ENCODE data around the gene CDH19.

CDH19 gene, protein sequence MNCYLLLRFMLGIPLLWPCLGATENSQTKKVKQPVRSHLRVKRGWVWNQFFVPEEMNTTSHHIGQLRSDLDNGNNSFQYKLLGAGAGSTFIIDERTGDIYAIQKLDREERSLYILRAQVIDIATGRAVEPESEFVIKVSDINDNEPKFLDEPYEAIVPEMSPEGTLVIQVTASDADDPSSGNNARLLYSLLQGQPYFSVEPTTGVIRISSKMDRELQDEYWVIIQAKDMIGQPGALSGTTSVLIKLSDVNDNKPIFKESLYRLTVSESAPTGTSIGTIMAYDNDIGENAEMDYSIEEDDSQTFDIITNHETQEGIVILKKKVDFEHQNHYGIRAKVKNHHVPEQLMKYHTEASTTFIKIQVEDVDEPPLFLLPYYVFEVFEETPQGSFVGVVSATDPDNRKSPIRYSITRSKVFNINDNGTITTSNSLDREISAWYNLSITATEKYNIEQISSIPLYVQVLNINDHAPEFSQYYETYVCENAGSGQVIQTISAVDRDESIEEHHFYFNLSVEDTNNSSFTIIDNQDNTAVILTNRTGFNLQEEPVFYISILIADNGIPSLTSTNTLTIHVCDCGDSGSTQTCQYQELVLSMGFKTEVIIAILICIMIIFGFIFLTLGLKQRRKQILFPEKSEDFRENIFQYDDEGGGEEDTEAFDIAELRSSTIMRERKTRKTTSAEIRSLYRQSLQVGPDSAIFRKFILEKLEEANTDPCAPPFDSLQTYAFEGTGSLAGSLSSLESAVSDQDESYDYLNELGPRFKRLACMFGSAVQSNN

DNA sequence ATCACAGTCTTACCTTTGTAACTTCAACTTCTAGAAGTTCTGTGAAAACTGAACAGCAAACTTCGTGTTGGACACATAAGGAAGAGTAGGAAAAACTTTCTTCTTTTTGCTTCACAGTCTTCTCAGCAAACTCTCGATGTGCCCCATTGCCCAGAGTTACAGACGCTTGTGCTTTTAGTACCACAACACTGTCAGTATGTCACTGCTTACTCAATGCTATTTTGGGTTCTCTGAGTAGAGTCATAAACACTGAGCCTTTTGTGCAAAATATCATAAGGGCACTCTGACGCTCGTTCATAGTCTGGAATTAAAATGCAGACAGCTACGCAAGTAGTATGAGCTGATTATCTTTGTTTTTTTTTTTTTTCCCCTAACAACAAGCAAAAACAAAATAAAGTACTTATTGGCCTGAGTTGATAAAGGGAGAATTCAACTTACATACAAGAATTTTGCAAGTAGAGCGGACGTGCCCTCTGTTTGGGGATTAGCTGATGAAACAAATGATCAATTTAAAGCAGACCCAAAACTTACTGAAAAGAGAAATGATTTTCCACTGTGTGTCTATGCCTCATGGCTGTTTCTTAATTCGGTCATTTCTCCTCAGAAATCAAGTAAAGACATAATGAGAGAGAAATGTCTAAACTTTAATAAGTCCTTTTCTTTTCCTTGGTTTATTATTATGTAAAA, at the start of gene CDH19:
Gene CDH19, minus strand, starts transcription at position 150 of the 687 bp plus-strand sequence. CDS start 31,886 bp downstream, outside the sequence.
- H3K9me3 ChIP-seq (ENCODE audit: control insufficient read depth, insufficient read depth, low read length) = no peaks in the 10 kb centered on the region
- no peak within 1 kb of the TSS for H3K4me3 ChIP-seq (ENCODE audit: low read length)
- WGBS (ENCODE audit: insufficient coverage, insufficient read length) = no CpG with 5 or more reads among the region's 9 CpGs
- no peak within 1 kb of the TSS for H3K27ac ChIP-seq (ENCODE audit: low read length)
- H3K36me3 ChIP-seq (ENCODE audit: control insufficient read depth, insufficient read depth, low read length) = no peaks in the 10 kb centered on the region
- no peaks in the 10 kb centered on the region for H3K27me3 ChIP-seq (ENCODE audit: control insufficient read depth, insufficient read depth, low read length)
- H3K4me1 ChIP-seq (ENCODE audit: control insufficient read depth, insufficient read depth, low read length) = no peaks in the 10 kb centered on the region
- DNase-seq (ENCODE audit: low read depth, low spot score) = no peak

DNA sequence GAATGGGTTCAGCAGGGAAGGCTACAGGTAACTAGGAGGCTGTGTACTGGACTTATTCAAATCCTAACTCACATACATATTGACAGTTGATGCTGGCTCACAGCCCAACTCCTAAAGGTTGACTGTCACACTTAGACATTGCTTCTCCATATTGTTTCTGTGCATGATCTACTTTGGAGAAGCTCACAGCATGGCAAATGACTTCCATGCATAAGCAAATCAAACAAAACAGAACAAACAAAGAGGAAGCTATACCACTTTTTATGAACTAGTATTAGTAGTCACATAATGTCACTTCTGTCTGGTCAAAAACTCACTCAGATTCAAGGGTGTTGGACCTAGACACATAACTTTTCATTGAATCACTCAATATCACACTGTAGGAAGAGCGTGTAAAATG, 43.8 kb upstream of the CDH19 start:
- Histone ChIP-seq H3K36me3 (ENCODE audit: control insufficient read depth, insufficient read depth, low read length) (no peaks in the 10 kb centered on the region), H3K27me3 (ENCODE audit: control insufficient read depth, insufficient read depth, low read length) (no peaks in the 10 kb centered on the region)
- no CpG with 5 or more reads among the region's 1 CpG for WGBS (ENCODE audit: insufficient coverage, insufficient read length)

DNA sequence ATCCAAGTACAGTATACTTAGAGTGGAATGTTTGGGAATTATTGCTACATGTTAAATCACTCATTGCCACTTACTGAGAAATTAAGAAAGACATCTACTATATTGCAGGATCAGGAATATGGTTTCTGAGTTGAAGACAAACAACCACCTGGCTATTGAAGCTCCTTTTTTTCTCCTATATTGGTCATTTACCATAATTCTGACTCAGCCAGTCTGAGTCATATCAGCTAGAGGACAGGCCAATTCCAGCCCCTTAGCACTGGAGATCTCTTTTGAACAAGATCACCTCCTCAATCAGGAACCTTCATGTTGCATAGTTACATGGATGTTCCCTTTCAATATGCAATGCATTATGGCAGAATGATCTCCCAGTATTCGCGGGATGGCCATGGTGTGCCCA, 42.7 kb upstream of the CDH19 start:
- no peak for DNase-seq (ENCODE audit: low read depth, low spot score)
- Histone ChIP-seq H3K27me3 (ENCODE audit: control insufficient read depth, insufficient read depth, low read length) (no peaks in the 10 kb centered on the region), H3K27ac (ENCODE audit: low read length) (no peak overlapping the region), H3K4me1 (ENCODE audit: control insufficient read depth, insufficient read depth, low read length) (no peaks in the 10 kb centered on the region), H3K4me3 (ENCODE audit: low read length) (no peak overlapping the region), H3K9me3 (ENCODE audit: control insufficient read depth, insufficient read depth, low read length) (no peaks in the 10 kb centered on the region), H3K36me3 (ENCODE audit: control insufficient read depth, insufficient read depth, low read length) (no peaks in the 10 kb centered on the region)
- WGBS (ENCODE audit: insufficient coverage, insufficient read length) = no CpG with 5 or more reads among the region's 2 CpGs

More for the DNA sequence above, 43.8 kb upstream of the CDH19 start:
- Histone ChIP-seq H3K9me3 (ENCODE audit: control insufficient read depth, insufficient read depth, low read length) (no peaks in the 10 kb centered on the region), H3K4me1 (ENCODE audit: control insufficient read depth, insufficient read depth, low read length) (no peaks in the 10 kb centered on the region), H3K4me3 (ENCODE audit: low read length) (no peak overlapping the region), H3K27ac (ENCODE audit: low read length) (no peak overlapping the region)
- DNase-seq (ENCODE audit: low read depth, low spot score) = no peak

DNA sequence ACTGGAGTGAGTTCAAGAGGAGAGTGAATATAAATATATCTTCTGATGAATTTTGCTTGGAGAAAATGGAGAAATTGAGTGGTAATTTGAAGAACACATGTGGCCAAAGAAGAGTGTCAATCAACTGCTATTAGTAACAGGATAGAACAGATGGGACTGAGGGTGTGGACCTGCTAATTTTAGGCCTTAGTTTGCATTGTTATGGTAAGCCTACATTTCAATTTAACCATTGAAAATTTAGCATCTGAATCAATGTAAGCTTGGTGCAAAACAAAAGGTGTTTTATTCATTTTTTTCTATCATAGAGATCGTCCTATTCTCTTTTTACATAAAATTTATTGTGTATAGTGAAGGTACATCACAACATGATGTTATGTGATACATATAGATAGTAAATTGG, 42.1 kb upstream of the CDH19 start:
- H3K27ac ChIP-seq (ENCODE audit: low read length) = no peak overlapping the region
- H3K4me3 ChIP-seq (ENCODE audit: low read length) = no peak overlapping the region
- H3K36me3 ChIP-seq (ENCODE audit: control insufficient read depth, insufficient read depth, low read length) = no peaks in the 10 kb centered on the region
- H3K27me3 ChIP-seq (ENCODE audit: control insufficient read depth, insufficient read depth, low read length) = no peaks in the 10 kb centered on the region
- no CpG with 5 or more reads among the region's 1 CpG for WGBS (ENCODE audit: insufficient coverage, insufficient read length)
- H3K9me3 ChIP-seq (ENCODE audit: control insufficient read depth, insufficient read depth, low read length) = no peaks in the 10 kb centered on the region
- no peak for DNase-seq (ENCODE audit: low read depth, low spot score)
- no peaks in the 10 kb centered on the region for H3K4me1 ChIP-seq (ENCODE audit: control insufficient read depth, insufficient read depth, low read length)

DNA sequence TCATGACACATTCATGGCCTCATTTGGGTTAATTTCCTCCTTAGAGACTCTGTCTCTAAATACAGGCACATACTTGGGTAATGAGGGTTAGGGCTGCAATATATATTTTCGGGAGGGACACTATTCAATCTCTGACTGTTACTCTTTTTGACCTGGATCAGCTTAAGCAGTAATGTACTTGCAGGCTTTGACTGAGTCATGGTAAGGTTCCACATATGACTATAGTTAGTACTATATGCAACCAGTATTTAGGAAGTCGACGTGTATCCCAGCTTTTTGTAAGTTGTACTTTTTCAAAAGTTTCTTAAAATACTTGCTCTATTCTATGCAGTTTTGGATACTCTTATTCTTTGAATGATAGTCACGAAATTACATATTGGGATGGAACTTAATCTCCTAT, 37.2 kb upstream of the CDH19 start:
- no peak for DNase-seq (ENCODE audit: low read depth, low spot score)
- no peaks in the 10 kb centered on the region for H3K27me3 ChIP-seq (ENCODE audit: control insufficient read depth, insufficient read depth, low read length)
- no peak overlapping the region for H3K4me3 ChIP-seq (ENCODE audit: low read length)
- H3K4me1 ChIP-seq (ENCODE audit: control insufficient read depth, insufficient read depth, low read length) = no peaks in the 10 kb centered on the region
- no CpG with 5 or more reads among the region's 4 CpGs for WGBS (ENCODE audit: insufficient coverage, insufficient read length)
- no peaks in the 10 kb centered on the region for H3K36me3 ChIP-seq (ENCODE audit: control insufficient read depth, insufficient read depth, low read length)
- H3K9me3 ChIP-seq (ENCODE audit: control insufficient read depth, insufficient read depth, low read length) = no peaks in the 10 kb centered on the region
- H3K27ac ChIP-seq (ENCODE audit: low read length) = no peak overlapping the region

- Histone ChIP-seq H3K27ac (ENCODE audit: low read length) (no peak overlapping the region), H3K4me1 (ENCODE audit: control insufficient read depth, insufficient read depth, low read length) (no peaks in the 10 kb centered on the region), H3K9me3 (ENCODE audit: control insufficient read depth, insufficient read depth, low read length) (no peaks in the 10 kb centered on the region), H3K36me3 (ENCODE audit: control insufficient read depth, insufficient read depth, low read length) (no peaks in the 10 kb centered on the region), H3K27me3 (ENCODE audit: control insufficient read depth, insufficient read depth, low read length) (no peaks in the 10 kb centered on the region), H3K4me3 (ENCODE audit: low read length) (no peak overlapping the region)
- no peak for DNase-seq (ENCODE audit: low read depth, low spot score)
- no CpG with 5 or more reads among the region's 4 CpGs for WGBS (ENCODE audit: insufficient coverage, insufficient read length)
Measured at GRCh38 chr18:66640431-66640830, 36.5 kb upstream of the CDH19 start.

DNA sequence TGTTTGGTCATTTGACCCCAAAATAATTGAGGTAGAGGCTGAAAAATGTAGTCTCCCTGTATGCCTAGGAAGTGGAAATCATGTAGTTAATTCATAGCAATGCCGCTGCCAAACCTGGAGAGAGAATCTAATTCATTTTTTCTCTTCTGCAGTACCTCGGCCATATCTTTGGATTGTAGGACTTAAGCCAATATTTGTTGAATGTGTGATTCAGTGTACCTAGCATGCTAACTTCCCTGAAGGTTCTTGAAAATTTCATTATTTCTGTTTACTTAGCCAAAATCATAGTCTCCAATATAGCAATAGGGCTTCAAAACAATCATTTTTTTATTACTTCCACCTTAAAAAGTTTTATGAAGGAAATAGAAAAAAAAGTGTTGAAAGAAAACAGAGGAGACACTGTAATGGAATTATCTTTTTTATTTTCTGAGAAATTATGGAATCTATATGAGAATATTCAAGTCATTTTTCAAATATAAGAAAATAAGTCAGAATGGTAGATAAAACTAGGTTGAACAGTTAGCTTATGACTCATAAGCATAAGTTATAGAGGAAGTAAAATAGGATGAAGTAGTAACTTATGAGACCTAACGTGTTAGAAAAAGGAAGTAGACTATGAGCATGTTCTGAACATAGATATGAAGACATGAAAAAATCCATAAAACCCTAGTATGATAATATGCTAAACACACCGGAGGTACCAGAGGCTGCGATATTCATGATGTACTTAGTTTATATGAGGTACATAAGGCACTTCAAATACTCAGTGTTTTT, 35.2 kb upstream of the CDH19 start:
- H3K36me3 ChIP-seq (ENCODE audit: control insufficient read depth, insufficient read depth, low read length) = no peaks in the 10 kb centered on the region
- no peaks in the 10 kb centered on the region for H3K4me1 ChIP-seq (ENCODE audit: control insufficient read depth, insufficient read depth, low read length)
- no CpG with 5 or more reads among the region's 5 CpGs for WGBS (ENCODE audit: insufficient coverage, insufficient read length)
- no peaks in the 10 kb centered on the region for H3K9me3 ChIP-seq (ENCODE audit: control insufficient read depth, insufficient read depth, low read length)
- H3K4me3 ChIP-seq (ENCODE audit: low read length) = no peak overlapping the region
- H3K27me3 ChIP-seq (ENCODE audit: control insufficient read depth, insufficient read depth, low read length) = no peaks in the 10 kb centered on the region
- H3K27ac ChIP-seq (ENCODE audit: low read length) = no peak overlapping the region
- DNase-seq (ENCODE audit: low read depth, low spot score) = no peak

DNA sequence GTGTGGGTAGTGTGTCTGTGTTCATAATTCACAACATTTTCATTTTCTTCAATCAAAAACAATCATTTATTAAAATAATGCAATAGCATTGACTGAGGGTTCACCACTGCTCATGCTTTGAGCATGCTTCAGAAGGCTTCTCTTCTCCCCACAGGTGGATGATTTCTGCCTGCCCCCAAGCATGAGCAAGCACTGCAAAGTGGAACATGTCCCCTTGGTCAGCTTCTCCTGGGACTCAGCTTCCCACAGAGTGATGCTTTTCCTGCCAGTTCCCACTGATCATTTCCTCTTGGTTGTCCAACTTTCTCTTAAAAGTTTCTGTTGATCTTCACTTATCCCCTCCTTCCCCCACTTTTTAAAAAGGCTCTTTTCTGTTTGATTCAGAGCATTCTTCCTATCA, 31.5 kb upstream of the CDH19 start:
- Histone ChIP-seq H3K4me3 (ENCODE audit: low read length) (no peak overlapping the region), H3K27ac (ENCODE audit: low read length) (no peak overlapping the region), H3K4me1 (ENCODE audit: control insufficient read depth, insufficient read depth, low read length) (no peaks in the 10 kb centered on the region), H3K9me3 (ENCODE audit: control insufficient read depth, insufficient read depth, low read length) (no peaks in the 10 kb centered on the region), H3K36me3 (ENCODE audit: control insufficient read depth, insufficient read depth, low read length) (no peaks in the 10 kb centered on the region), H3K27me3 (ENCODE audit: control insufficient read depth, insufficient read depth, low read length) (no peaks in the 10 kb centered on the region)
- no peak for DNase-seq (ENCODE audit: low read depth, low spot score)

DNA sequence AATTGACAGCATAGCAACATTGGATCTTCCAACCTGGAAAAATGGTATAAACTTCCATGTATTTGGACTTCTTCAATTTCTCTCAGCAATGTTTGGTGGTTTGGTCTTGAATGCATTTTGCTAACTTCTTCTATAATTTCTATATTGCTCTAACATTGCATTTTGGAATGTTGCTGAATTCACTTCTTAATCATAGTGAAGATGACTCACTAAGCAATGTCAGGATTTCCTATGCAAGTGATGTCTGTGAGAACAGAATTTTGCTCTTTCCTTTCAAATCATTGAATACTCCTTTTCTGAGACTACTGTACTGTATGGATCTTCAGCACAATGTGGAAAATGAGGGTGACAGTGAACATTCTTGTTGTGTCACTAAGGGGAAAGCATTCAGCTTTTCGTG, 28.9 kb upstream of the CDH19 start:
- Histone ChIP-seq H3K36me3 (ENCODE audit: control insufficient read depth, insufficient read depth, low read length) (no peaks in the 10 kb centered on the region), H3K4me1 (ENCODE audit: control insufficient read depth, insufficient read depth, low read length) (no peaks in the 10 kb centered on the region)

DNA sequence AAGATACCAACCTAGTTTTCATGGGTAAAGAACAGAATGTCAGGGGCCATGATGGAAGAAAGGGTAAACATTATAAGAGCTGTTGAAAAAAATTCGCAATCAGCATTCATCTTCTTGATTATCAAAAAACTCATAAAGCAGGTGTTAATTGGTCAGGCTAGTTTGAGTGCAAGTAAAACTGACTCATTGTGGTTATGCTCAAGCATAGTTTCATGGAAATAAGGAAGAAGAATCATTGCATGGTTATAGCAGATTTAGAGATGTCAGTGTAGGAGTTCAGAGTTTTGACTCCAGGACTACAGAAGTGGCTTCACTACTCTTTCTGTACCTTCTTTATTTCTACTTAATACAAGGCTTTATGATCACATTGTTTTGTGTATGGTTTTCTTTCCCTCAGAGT, 26.9 kb upstream of the CDH19 start:
- Histone ChIP-seq H3K27ac (ENCODE audit: low read length) (no peak overlapping the region), H3K9me3 (ENCODE audit: control insufficient read depth, insufficient read depth, low read length) (no peaks in the 10 kb centered on the region), H3K27me3 (ENCODE audit: control insufficient read depth, insufficient read depth, low read length) (no peaks in the 10 kb centered on the region), H3K36me3 (ENCODE audit: control insufficient read depth, insufficient read depth, low read length) (no peaks in the 10 kb centered on the region), H3K4me1 (ENCODE audit: control insufficient read depth, insufficient read depth, low read length) (no peaks in the 10 kb centered on the region), H3K4me3 (ENCODE audit: low read length) (no peak overlapping the region)
- no peak for DNase-seq (ENCODE audit: low read depth, low spot score)
- WGBS (ENCODE audit: insufficient coverage, insufficient read length) = no CpG with 5 or more reads among the region's 1 CpG

More for the DNA sequence above, 28.9 kb upstream of the CDH19 start:
- Histone ChIP-seq H3K9me3 (ENCODE audit: control insufficient read depth, insufficient read depth, low read length) (no peaks in the 10 kb centered on the region), H3K4me3 (ENCODE audit: low read length) (no peak overlapping the region), H3K27ac (ENCODE audit: low read length) (no peak overlapping the region), H3K27me3 (ENCODE audit: control insufficient read depth, insufficient read depth, low read length) (no peaks in the 10 kb centered on the region)
- DNase-seq (ENCODE audit: low read depth, low spot score) = no peak
- WGBS (ENCODE audit: insufficient coverage, insufficient read length) = no CpG with 5 or more reads among the region's 1 CpG

Measured in iPS DF 6.9 (cell line).